Smooth muscle cell (in vitro differentiated cells): ENCODE data around the gene TMEM232. TPM values are rescaled to one million over a fixed set of nuclear protein-coding genes. Genes with fewer than 3 reads are reported as not detected.
"Not testable (repeated sequence)": the region's sequence is repeated elsewhere in the genome, so short reads cannot be mapped to it uniquely, and the experiment has no call there.

ENCODE experiments used
- DNase-seq: peaks from one replicate; lab custom pipeline; 2025; ENCODE audit not compliant: unreplicated experiment; lab: John Stamatoyannopoulos, UW
- H2AFZ ChIP-seq: fragments of 200-600 bp; sonication (generic); 2 replicates; pipeline ENCODE4 v1.6.0; 2016; ENCODE audit warnings: antibody characterized with exemption, low read depth, mild to moderate bottlenecking
- H3F3A ChIP-seq: fragments of 200-600 bp; sonication (generic); 2 replicates; pipeline ENCODE4 v1.6.0; 2017; ENCODE audit warnings: antibody characterized with exemption, low read depth
- H3K27ac ChIP-seq: fragments of 200-600 bp; sonication (generic); 2 replicates; pipeline ENCODE4 v1.5.1; 2016; ENCODE audit warnings: low read depth, mild to moderate bottlenecking
- H3K27me3 ChIP-seq: fragments of 200-600 bp; sonication (generic); 2 replicates; pipeline ENCODE4 v1.6.1; 2016; ENCODE audit warnings: low read depth, mild to moderate bottlenecking
- H3K36me3 ChIP-seq: fragments of 200-600 bp; sonication (generic); 2 replicates; pipeline ENCODE4 v1.5.1; 2016; ENCODE audit warnings: low read depth
- H3K4me1 ChIP-seq: fragments of 200-600 bp; sonication (generic); 2 replicates; pipeline ENCODE4 v1.5.1; 2016; ENCODE audit warnings: low read depth
- H3K4me2 ChIP-seq: fragments of 200-600 bp; sonication (generic); 2 replicates; pipeline ENCODE4 v1.6.0; 2016; ENCODE audit warnings: mild to moderate bottlenecking
- H3K4me3 ChIP-seq: fragments of 200-600 bp; sonication (generic); 2 replicates; pipeline ENCODE4 v1.5.1; 2016; ENCODE audit warnings: mild to moderate bottlenecking
- H3K79me2 ChIP-seq: fragments of 200-600 bp; sonication (generic); 2 replicates; pipeline ENCODE4 v1.6.0; 2016; ENCODE audit warnings: low read depth, mild to moderate bottlenecking
- H3K9ac ChIP-seq: fragments of 200-600 bp; sonication (generic); 2 replicates; pipeline ENCODE4 v1.6.0; 2016; ENCODE audit warnings: low read depth
- H3K9me3 ChIP-seq: fragments of 200-600 bp; sonication (generic); replicated peaks from 2 replicates; pipeline ENCODE4 v1.5.1; 2016; ENCODE audit warnings: low read depth
- H4K20me1 ChIP-seq: fragments of 200-600 bp; sonication (generic); 2 replicates; pipeline ENCODE4 v1.6.0; 2016; ENCODE audit warnings: low read depth
- CTCF ChIP-seq: fragments of 200-600 bp; sonication (generic); IDR thresholded peaks from 2 replicates; pipeline ENCODE4 v1.5.1; 2017; ENCODE audit warnings: borderline replicate concordance, mild to moderate bottlenecking, antibody characterized with exemption; ENCODE audit not compliant: insufficient read depth, poor library complexity, severe bottlenecking
- WGBS: methylation state at CpG from one replicate; pipeline ENCODE4 v1.1.7; 2016; ENCODE audit warnings: low lambda C conversion rate; 5-methylcytosine and 5-hydroxymethylcytosine counted together
- polyA plus RNA-seq: library from polyadenylated mRNA; unstranded; fragments of >200 nt; fragmentation: Nextera tagmentation; extraction: Ambion mirVana; gene quantifications from 2 replicates; pipeline ENCODE4 v1.2.1, GENCODE V29; 2016
- total RNA-seq: library from RNA; depleted of rRNA; stranded (reverse); fragments of >200 nt; gene quantifications from 2 replicates; pipeline ENCODE4 v1.2.3, GENCODE V29; 2014

Gene TMEM232
- total and polyA plus RNA-seq, 2 experiments from 2014 or later: 0.49 to 1.0 TPM

GRCh38 chr5:110686270-110686669 lies 40.2 kb downstream of the TMEM232 start:
- Histone ChIP-seq H3K9ac (no peak overlapping the region), H3K4me3 (no peak overlapping the region), H3F3A (no peaks in the 10 kb centered on the region), H3K9me3 (no peaks in the 10 kb centered on the region), H3K4me1 (no peaks in the 10 kb centered on the region), H2AFZ (no peak overlapping the region), H3K27me3 (no peaks in the 10 kb centered on the region), H3K4me2 (no peak overlapping the region), H3K79me2 (no peaks in the 10 kb centered on the region), H3K36me3 (no peaks in the 10 kb centered on the region), H4K20me1 (no peaks in the 10 kb centered on the region), H3K27ac (no peak overlapping the region)
- no peak for TF ChIP-seq CTCF
- DNase-seq: no peak
- WGBS: 98% methylated on average over 2 of the region's 2 CpGs

- H3K27ac ChIP-seq: no peak overlapping the region
- H4K20me1 ChIP-seq: no peaks in the 10 kb centered on the region
- no peak overlapping the region for H3K4me3 ChIP-seq
- H3K36me3 ChIP-seq: no peaks in the 10 kb centered on the region
- H3K27me3 ChIP-seq: no peaks in the 10 kb centered on the region
- H3K9ac ChIP-seq: no peak overlapping the region
- TF ChIP-seq CTCF: no peak
- no peaks in the 10 kb centered on the region for H3F3A ChIP-seq
- H3K4me2 ChIP-seq: no peak overlapping the region
- H3K4me1 ChIP-seq: no peaks in the 10 kb centered on the region
- no peak for DNase-seq
- H3K79me2 ChIP-seq: no peaks in the 10 kb centered on the region
- H3K9me3 ChIP-seq: no peaks in the 10 kb centered on the region
- H2AFZ ChIP-seq: no peak overlapping the region
Measured at GRCh38 chr5:110681953-110682352, 44.5 kb downstream of the TMEM232 start.

DNA sequence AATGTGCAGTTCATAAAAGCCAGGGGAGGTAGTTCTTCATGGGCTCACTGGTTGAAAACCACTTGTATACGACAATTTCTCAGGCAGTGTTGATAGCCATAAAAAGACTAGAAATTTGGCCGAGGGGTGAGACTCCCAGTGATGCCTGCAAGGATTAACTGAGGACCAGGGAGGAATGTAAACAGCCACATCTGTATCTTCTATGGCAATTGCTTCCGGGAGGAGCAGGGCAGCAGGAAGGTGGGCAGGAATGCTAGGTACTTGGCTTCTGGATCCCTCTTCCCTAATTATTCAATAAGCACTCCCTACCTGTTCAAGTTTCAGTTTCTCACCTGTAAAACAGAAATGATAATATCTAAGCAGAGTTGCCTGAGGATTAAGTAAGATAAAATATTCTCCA lies 45.4 kb downstream of the TMEM232 start:
- Histone ChIP-seq H3K4me3 (no peak overlapping the region), H3K27me3 (no peaks in the 10 kb centered on the region), H3K27ac (no peak overlapping the region), H3K4me2 (no peak overlapping the region), H3K79me2 (no peaks in the 10 kb centered on the region), H3K4me1 (no peaks in the 10 kb centered on the region), H3K9me3 (no peaks in the 10 kb centered on the region), H4K20me1 (no peaks in the 10 kb centered on the region), H2AFZ (no peak overlapping the region), H3K36me3 (no peaks in the 10 kb centered on the region), H3K9ac (no peak overlapping the region), H3F3A (no peaks in the 10 kb centered on the region)
- no peak for DNase-seq
- no peak for TF ChIP-seq CTCF
- 69% methylated on average over 3 of the region's 3 CpGs for WGBS

DNA sequence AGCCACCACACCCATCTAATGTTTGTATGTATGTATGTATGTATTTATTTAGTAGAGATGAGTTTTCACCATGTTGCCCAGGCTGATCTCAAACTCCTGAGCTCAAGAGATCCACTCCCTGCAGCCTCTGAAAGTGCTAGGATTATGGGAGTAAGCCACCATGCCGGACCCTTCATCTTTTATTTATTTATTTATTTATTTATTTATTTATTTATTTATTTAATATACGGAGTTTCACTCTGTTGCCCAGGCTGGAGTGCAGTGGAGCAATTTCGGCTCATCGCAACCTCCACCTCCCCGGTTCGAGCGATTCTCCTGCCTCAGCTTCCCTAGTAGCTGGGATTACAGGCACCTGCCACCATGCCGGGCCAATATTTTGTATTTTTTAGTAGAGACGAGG lies 49.9 kb downstream of the TMEM232 start:
- H3K79me2 ChIP-seq, H3K4me2 ChIP-seq, H2AFZ ChIP-seq, H3K4me1 ChIP-seq, H3K36me3 ChIP-seq, H3K27ac ChIP-seq, H3K9me3 ChIP-seq, H3K4me3 ChIP-seq, H3K27me3 ChIP-seq, DNase-seq, H3F3A ChIP-seq, H4K20me1 ChIP-seq, H3K9ac ChIP-seq: not testable (repeated sequence)
- WGBS: 94% methylated on average over 9 of the region's 9 CpGs
